HUES64 (cell line): Measurements from ENCODE around the gene CIZ1.

ENCODE experiments used
- H3K27ac ChIP-seq: 2 replicates; pipeline ENCODE4 v1.7.0; 2013; ENCODE audit warnings: low read depth, low read length, inconsistent platforms
- H3K27me3 ChIP-seq: 2 replicates; pipeline ENCODE4 v1.6.1; 2013; ENCODE audit warnings: mild to moderate bottlenecking, low read length; ENCODE audit not compliant: insufficient read depth
- H3K36me3 ChIP-seq: 2 replicates; pipeline ENCODE4 v1.6.1; 2013; ENCODE audit warnings: mild to moderate bottlenecking, low read length; ENCODE audit not compliant: insufficient read depth
- H3K4me1 ChIP-seq: 2 replicates; pipeline ENCODE4 v1.6.1; 2013; ENCODE audit warnings: mild to moderate bottlenecking, low read length, moderate library complexity; ENCODE audit not compliant: insufficient read depth
- H3K4me3 ChIP-seq: 2 replicates; pipeline ENCODE4 v1.5.1; 2013; ENCODE audit warnings: mild to moderate bottlenecking, low read length, moderate library complexity
- H3K9ac ChIP-seq: 2 replicates; pipeline ENCODE4 v1.6.1; 2013; ENCODE audit warnings: mild to moderate bottlenecking, low read depth, low read length
- H3K9me3 ChIP-seq: 2 replicates; pipeline ENCODE4 v1.6.1; 2013; ENCODE audit warnings: low read depth, low read length; ENCODE audit not compliant: insufficient read depth
- WGBS: fragments of 150-250, 120-280 bp; methylation state at CpG from one replicate; pipeline ENCODE4 v1.1.7; 2013; ENCODE audit warnings: missing lambda C conversion rate; 5-methylcytosine and 5-hydroxymethylcytosine counted together

The CIZ1 gene

DNA sequence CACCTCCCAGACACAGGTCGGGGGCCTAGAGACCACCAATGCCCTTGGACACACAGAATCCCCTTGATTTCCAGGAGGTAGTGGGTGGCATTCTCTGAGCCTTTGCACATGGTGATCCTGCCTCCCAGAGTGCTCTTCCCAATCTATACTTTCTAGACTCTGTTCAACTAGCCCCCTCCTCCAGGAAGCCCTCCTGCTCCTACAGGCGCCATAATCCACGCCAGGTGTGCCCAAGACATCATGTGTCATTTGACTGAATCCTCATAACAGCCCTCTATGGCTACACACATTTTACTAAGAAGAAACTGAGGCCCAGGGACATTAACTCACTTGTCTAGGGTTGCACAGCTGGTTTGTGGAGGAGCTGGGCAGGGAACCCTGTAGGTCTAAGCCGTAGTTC lies 24.2 kb downstream of the CIZ1 start:
- Histone ChIP-seq H3K27ac (no peak overlapping the region), H3K36me3 (peaks cover 73% of the 10 kb centered on the region), H3K9me3 (no peaks in the 10 kb centered on the region), H3K9ac (no peak overlapping the region), H3K27me3 (no peaks in the 10 kb centered on the region), H3K4me3 (no peak overlapping the region), H3K4me1 (no peaks in the 10 kb centered on the region)
- WGBS = 89% methylated on average over 4 of the region's 4 CpGs

DNA sequence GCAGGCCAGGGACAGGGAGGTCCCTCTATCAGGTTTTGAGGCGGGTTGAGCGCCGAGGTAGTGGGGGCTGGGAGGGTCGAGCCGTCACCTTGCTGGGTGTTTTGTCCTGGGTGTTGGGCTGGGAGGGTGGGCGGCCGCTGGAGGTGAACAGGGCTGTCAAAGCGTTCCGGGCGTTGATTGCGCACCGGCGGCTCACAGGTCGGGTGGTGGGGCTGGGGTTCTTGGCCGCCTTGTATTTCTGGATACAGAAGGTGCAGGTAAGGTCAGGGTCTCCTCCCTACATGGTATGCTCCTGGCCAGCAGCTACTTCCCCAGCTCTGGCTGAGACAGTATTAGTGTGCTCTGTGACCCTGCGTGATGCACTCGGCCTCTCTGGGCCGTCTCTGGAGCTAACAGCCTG lies 25.2 kb downstream of the CIZ1 start:
- H3K9ac ChIP-seq = no peak overlapping the region
- no peak overlapping the region for H3K4me3 ChIP-seq
- no peaks in the 10 kb centered on the region for H3K9me3 ChIP-seq
- 95% methylated on average over 18 of the region's 18 CpGs for whole genome bisulfite sequencing
- H3K36me3 ChIP-seq = peaks cover 78% of the 10 kb centered on the region
- no peaks in the 10 kb centered on the region for H3K27me3 ChIP-seq
- H3K27ac ChIP-seq = no peak overlapping the region
- no peaks in the 10 kb centered on the region for H3K4me1 ChIP-seq

DNA sequence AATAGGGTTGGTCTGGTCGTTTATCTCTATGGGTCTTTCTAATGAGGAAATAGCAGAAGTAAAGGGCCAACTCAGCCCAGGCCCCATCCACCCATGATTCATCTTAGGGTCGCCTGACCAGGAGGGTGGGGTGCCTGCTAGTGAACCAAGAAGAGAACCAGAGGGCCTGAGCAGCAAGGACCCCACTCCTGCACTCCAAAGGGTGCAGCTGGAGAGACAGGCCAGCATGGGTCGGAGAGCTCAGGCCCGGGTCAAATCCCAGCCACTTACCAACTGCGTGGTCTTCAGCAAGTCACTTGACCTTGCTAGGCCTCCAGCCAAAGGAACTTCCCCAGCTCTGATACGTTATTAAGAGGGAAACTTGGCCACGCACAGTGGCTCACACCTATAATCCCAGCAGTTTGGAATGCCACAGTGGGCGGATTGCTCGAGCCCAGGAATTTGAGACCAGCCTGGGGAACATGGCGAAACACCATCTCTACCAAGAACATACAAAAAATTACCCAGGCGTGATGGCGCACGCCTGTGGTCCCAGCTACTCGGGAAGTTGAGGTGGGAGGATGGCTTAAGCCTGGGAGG lies 27.0 kb downstream of the CIZ1 start:
- H3K9me3 ChIP-seq = no peaks in the 10 kb centered on the region
- H3K9ac ChIP-seq = no peak overlapping the region
- no peak overlapping the region for H3K4me3 ChIP-seq
- H3K27ac ChIP-seq = no peak overlapping the region
- no peaks in the 10 kb centered on the region for H3K4me1 ChIP-seq
- no peaks in the 10 kb centered on the region for H3K27me3 ChIP-seq
- H3K36me3 ChIP-seq = peaks cover 68% of the 10 kb centered on the region
- WGBS = 94% methylated on average over 14 of the region's 14 CpGs

DNA sequence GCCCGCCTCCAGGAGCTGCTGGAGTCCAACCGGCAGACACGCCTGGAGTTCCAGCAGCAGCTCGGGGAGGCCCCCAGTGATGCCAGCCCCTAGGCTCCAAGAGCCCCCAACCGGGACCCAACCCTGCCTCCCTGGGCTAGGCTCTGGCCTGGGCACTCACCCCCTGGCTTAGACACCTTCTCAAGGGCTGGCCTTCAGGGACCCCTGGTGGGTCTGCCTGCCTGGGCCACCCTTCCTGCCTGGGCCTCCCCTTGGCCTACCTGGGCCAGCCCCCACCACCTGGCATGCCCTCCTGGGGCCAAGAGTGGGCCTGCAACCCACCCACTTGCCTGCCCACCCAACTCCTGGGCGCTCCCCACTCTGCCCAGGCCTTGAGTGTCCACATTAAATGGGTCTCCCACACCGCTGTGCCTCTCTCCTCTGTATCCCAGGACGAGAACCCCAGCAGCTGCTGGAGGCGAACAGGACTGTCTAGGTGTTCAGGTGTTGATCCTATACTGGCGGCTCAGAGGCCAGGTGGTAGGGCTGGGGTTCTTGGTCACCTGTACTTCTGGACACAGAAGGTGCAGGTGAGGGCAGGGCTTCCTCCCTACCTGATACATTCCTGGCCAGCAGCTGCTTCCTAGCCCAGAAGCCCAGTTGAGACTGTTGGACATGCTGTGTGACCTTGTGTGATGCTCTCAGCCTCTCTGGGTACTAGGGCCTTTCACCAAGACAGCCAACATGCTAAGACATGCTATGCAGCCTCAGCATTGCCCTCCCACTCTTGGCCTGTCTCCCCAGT lies 27.7 kb downstream of the CIZ1 start:
- H3K27me3 ChIP-seq = no peaks in the 10 kb centered on the region
- no peak overlapping the region for H3K27ac ChIP-seq
- H3K36me3 ChIP-seq = peaks cover 62% of the 10 kb centered on the region
- no peak overlapping the region for H3K9ac ChIP-seq
- H3K4me3 ChIP-seq = no peak overlapping the region
- no peaks in the 10 kb centered on the region for H3K9me3 ChIP-seq
- 92% methylated on average over 10 of the region's 10 CpGs for WGBS
- no peaks in the 10 kb centered on the region for H3K4me1 ChIP-seq

DNA sequence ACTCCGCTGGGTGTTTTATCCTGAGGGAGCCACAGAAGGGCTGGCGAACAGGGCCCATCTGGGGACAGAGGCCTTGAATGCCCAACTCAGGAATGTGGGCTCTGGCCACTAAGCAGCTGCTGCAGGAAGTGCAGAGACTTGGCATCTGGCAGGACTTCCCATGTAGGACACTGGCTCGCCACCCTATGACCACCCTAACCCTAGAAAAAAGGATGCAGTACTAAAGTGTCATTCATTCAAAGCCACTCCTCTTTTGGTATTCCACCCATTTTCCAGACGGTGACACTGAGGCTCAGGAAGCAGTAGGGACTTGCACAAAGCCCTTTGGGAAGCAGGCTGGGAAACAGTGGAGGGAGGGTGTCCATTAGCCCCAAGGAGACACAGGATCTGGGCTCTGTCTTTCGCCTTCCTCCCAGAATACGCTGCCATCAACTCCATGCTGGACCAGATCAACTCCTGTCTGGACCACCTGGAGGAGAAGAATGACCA lies 28.3 kb downstream of the CIZ1 start:
- Histone ChIP-seq H3K27ac (no peak overlapping the region), H3K36me3 (peaks cover 57% of the 10 kb centered on the region), H3K9me3 (no peaks in the 10 kb centered on the region), H3K4me1 (no peaks in the 10 kb centered on the region), H3K4me3 (no peak overlapping the region), H3K27me3 (no peaks in the 10 kb centered on the region), H3K9ac (no peak overlapping the region)
- 96% methylated on average over 6 of the region's 6 CpGs for WGBS

DNA sequence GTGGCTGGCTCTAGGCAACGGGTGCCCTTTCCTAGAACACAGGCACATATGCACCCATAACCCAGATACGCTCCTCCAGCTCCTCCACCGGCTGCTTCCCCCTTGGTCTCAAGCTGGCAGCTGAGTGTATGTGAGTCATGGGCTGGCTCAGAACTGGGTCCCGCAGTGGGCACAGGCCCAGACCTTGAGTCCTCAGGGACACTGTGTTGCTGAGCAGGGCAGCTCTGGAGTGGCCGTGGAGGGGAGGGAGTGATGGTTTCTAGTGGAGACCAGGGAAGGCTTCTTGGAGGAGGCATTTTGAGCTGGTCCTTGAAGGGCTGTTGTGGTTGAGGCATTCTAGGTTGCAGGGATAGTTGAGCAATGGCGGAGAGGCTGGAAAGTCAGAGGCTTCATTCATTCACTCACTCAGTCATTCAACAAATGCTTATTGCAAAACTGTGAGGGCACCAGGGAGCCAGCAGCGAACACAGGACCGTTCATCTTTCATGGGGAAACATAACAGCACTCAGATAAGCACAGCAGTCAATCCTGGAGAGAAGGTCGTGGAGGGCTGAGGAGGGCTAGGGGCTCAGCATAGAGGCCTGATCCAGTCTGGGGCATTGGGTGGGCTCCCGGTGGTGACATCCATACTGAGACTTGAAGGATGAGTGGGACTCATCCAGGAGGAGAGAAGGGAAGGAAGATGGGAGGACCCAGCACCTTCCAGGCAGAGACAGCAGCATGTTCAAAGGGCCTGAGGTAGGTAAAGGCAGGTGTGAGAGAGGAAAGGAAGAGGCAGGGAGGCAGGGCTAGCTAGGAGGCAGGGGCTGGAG lies 29.0 kb downstream of the CIZ1 start:
- peaks cover 52% of the 10 kb centered on the region for H3K36me3 ChIP-seq
- H3K9me3 ChIP-seq = no peaks in the 10 kb centered on the region
- H3K27ac ChIP-seq = no peak overlapping the region
- no peak overlapping the region for H3K4me3 ChIP-seq
- H3K9ac ChIP-seq = no peak overlapping the region
- H3K27me3 ChIP-seq = no peaks in the 10 kb centered on the region
- no peaks in the 10 kb centered on the region for H3K4me1 ChIP-seq
- 92% methylated on average over 10 of the region's 10 CpGs for WGBS

DNA sequence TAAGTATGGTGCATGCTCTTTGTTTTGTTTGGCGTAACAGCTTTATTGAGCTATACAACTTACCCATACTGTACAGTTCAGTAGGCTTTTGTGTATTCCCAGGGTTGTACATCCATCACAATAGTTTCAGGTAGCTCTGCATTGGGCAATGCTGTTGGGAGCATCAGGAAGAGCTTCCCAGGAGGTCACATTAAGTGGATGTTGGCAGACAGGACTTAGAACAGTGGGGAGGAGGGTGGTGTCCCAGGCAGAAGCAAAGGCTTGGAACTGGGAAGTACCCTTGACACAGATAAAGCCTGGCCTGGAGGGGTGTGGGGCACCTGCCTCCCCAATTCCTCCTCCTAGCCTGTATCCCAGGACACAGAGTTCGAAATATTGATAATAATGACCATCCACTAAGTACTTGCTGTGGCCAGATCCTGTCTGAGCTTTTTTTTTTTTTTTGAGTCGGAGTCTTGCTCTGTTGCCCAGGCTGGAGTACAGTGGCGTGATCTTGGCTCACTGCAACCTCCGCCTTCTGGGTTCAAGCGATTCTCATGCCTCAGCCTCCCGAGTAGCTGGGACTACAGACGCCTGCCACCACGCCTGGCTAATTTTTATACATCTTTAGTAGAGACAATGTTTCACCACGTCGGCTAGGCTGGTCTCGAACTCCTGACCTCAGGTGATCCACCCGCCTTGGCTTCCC lies 30.0 kb downstream of the CIZ1 start:
- 94% methylated on average over 12 of the region's 13 CpGs for WGBS
- H3K4me3 ChIP-seq = peak overlapping the region; percentile 70
- peaks cover 41% of the 10 kb centered on the region for H3K36me3 ChIP-seq
- no peaks in the 10 kb centered on the region for H3K9me3 ChIP-seq
- H3K4me1 ChIP-seq = no peaks in the 10 kb centered on the region
- H3K9ac ChIP-seq = peak overlapping the region; percentile 85; the same call in 1 of the 2 replicates
- H3K27me3 ChIP-seq = no peaks in the 10 kb centered on the region
- no peak overlapping the region for H3K27ac ChIP-seq

DNA sequence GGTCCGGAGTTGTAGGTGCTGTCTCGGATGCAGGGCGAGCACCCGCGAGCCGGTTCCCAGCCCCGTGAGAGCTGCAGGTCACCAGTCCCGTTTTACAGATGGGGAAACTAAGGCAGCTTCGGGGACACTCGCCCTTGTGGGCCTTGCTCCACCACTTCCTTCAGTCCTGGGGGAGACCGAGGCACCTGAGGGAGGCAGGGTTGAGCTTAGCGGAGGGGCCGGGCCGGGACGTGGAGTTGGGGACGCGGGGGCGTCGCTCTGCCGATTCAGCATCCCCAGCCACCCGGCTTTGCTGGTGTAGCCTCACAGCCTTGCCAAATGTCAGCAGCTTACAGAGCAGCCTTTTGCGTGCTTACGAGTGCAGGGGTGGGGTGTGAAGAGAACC lies 30.8 kb downstream of the CIZ1 start:
- Histone ChIP-seq H3K4me3 (peak overlapping the region; percentile 70), H3K9me3 (no peaks in the 10 kb centered on the region), H3K27me3 (no peaks in the 10 kb centered on the region), H3K27ac (peak overlapping the region; percentile 65), H3K36me3 (peaks cover 34% of the 10 kb centered on the region), H3K9ac (peak overlapping the region; percentile 85), H3K4me1 (no peaks in the 10 kb centered on the region)
- 1% methylated on average over 23 of the region's 23 CpGs for WGBS

DNA sequence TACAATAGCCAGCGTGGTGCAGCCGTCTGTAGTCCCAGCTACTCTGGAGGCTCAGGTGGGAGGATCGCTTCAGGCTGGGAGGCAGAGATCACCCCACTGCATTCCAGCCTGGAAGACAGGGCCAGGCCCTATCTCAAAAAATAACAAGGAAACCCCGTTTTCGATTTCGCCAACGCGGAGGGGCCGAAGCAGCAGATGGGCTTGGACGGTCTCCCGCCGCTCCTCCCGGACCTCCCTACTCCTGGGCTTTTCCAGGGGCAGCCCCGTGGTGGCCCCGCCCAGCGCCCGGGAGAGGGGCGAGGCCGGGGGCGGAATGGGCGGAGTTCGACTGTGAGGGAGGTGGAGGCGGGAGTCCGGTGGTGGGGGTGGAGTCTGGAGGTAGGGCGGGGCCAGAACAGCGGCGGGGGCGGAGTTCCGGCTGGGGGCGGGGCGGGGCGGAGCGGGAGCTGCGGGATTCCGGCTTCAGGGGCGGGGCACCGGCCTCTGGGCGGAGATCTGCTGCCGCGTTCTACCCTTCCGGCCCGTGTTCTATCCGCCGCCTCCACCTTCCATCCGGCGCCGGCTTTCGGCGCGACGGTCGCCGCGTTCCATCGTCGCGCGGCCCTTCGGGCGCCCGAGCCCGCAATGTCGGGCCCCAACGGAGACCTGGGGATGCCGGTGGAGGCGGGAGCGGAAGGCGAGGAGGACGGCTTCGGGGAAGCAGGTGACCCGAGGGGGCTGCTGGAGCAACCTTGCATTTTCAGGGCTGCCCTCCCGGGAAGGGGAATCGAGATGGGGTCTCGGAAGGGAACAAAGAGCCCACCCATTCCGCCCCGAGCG lies 31.4 kb downstream of the CIZ1 start, which contains the start of gene BBLN:
Gene BBLN, plus strand, starts transcription at position 482 of the 819 bp plus-strand sequence. Its CDS starts 143 bp downstream, at position 625.
- Histone ChIP-seq H3K4me3 (peak within 1 kb of the TSS; percentile 70), H3K4me1 (no peaks in the 10 kb centered on the region), H3K27me3 (no peaks in the 10 kb centered on the region), H3K27ac (peak within 1 kb of the TSS; percentile 74), H3K9ac (peak within 1 kb of the TSS; percentile 85), H3K36me3 (peaks cover 31% of the 10 kb centered on the region), H3K9me3 (no peaks in the 10 kb centered on the region)
- WGBS = 1% methylated on average over 76 of the region's 77 CpGs

DNA sequence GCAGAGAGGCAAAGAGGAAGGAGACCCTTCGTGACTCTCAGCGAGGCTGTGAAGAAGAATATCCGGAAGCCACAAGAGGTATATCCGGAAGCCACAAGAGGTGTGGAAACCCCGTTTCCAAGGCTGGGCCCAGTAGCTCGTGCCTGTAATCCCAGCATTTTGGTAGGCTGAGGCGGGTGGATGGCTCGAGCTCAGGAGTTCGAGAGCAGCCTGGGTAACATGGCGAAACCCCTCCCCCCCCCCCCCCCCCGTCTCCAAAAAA lies 31.9 kb downstream of the CIZ1 start:
- H3K4me1 ChIP-seq = no peaks in the 10 kb centered on the region
- H3K4me3 ChIP-seq = peak overlapping the region; percentile 52
- H3K9me3 ChIP-seq = no peaks in the 10 kb centered on the region
- peaks cover 27% of the 10 kb centered on the region for H3K36me3 ChIP-seq
- H3K27me3 ChIP-seq = no peaks in the 10 kb centered on the region
- H3K9ac ChIP-seq = peak overlapping the region; percentile 78
- WGBS = 42% methylated on average over 11 of the region's 11 CpGs
- peak overlapping the region; percentile 74 for H3K27ac ChIP-seq
